Right kidney (tissue), 1 donor: Measurements from ENCODE around the gene PRPSAP2.
A peak's percentile ranks its signal among the peaks of the same experiment; 100 is the strongest.
"Not testable (repeated sequence)": the region's sequence is repeated elsewhere in the genome, so short reads cannot be mapped to it uniquely, and the experiment has no call there.

Source experiments
- DNase-seq: peaks from one replicate; pipeline ENCODE4 v3.0.0-alpha.2; 2016

PRPSAP2 gene

DNA sequence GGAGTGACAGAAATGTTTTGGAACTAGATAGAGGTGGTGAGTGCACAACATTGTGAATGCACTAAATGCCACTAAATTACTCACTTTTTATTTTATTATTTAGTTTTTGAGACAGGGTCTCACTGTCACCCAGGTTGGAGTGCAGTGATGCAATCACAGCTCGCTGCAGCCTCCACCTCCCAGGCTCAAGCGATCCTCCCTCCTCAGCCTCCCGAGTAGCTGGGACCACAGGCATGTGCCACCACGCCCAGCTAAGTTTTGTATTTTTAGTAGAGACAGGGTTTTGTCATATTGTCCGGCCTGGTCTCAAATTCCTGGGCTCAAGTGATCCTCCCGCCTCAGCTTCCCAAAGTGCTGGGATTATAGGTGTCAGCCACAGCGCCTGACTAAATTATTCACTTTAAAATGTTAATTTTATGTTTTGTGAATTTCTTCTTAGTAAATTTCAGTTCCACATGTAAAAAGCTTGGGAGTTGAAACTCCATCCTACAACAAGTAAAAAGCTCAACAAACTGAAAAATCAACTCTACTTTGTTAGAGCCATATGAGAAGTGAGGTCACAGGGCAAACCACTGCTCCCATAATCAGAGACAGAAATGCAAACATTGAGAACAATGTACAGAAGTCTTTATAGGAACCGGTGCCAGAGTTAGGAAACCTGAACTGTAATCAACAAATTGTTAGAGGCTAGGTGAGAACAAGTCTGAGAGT is 80.2 kb downstream of the PRPSAP2 start:
- no peak for DNase-seq

- DNase-seq, result no peak
Observed at GRCh38 chr17:18938692-18939023, 80.7 kb downstream of the PRPSAP2 start.

DNA sequence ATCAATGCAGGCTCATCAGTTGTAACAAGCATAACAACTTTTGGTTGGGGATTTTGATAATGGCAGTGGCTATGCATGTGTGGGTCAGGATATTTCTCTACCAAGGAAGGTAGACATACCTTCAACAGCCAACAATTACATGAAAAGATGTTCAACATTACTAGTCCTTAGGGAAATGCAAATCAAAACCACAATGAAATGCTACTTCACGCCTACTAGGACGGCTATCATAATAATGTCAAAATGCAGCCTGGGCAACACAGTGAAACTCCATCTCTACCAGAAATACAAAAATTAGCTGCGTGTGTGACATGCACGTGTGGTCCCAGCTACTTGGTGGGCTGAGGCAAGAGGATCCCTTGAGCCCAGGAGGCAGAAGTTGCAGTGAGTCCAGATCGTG is 86.7 kb downstream of the PRPSAP2 start:
- DNase-seq, result no peak

DNA sequence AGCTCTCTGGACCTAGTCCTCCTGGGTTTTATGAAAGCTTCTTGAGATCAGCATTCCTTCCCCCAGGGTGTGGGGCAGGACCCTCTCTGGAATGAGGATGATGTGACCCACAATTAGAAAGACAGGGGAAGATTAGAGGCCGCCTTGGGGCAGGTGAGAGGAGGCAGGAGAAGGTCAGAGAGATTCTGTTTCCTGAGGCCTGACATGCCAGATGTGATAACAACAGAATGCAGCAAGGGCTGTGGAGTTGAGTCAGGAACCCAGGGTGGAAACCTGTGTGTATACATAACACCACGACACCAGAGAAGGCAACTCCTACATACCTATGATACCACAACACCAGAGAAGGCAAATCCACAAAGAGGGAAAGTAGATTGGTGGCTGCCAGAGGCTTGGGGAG is 88.6 kb downstream of the PRPSAP2 start:
- DNase-seq, result no peak

GRCh38 chr17:18947866-18948265 is 89.9 kb downstream of the PRPSAP2 start:
- DNase-seq, result no peak

- DNase-seq, result no peak
Observed at GRCh38 chr17:18948476-18949006, 90.6 kb downstream of the PRPSAP2 start.

DNA sequence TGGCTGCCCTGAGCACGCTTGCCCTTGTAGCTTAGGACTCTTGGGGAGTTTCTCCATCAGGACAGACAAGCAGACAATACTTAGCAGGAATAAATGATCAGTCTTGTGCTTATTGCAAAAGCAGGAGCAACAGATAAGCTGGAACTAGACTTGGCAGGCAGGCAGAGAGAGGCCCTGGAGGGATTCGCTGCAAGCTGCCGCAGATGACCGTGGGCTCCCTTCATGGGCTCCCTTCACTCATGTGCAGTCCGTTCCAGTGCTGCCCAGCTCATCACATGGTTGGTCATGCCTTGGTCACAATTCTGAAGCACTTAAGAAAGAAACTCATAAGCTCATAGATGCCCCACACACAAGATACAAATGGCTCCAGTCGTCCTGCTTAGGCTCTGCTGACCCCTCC is 91.6 kb downstream of the PRPSAP2 start:
- DNase-seq, result no peak

- DNase-seq, result no peak
Observed at GRCh38 chr17:18950346-18950745, 92.4 kb downstream of the PRPSAP2 start.

DNA sequence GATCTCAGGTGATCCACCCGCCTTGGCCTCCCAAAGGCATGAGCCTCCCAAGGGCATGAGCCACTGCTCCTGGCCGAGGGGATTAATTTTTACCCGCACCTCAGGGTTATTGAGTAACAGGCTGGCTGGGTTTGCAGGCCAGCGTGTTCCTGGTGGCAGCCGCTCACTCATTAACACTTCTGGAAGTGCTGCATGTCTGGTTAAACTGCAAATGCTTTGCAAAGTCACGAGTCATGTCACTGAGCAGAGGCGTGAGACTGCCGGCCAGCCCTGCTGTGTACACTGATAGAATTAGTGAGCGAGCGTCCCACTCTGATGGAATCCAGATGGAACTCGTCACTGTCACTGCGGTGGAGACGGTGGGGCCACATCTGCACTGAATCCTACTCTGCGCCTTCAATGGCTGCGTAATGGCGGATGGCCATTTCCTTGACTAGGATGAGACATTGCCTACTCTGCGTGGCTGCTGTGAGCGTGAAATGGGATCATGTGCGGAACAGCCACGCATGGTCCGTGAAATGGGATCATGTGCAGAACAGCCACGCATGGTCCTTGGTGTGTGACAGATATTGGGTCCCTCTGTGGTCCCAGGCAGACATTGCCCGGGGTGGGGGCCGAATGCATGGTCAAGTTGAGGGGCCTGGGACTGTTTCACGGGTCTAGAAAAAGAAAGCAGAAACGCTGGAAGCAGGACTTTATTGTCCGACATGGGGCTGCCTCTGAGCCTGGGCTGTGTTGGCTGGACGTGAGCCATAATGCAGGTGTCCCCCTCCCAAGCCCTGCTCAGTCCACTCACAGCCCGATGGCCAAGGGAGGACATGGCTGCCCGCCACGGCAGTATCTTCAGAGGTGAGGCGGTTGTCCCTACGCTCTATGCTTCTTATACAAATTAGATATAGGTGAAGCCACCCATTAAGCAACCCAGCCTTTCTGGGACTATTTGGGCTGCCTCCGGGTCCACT is 93.3 kb downstream of the PRPSAP2 start:
- peak; percentile 33 for DNase-seq

DNA sequence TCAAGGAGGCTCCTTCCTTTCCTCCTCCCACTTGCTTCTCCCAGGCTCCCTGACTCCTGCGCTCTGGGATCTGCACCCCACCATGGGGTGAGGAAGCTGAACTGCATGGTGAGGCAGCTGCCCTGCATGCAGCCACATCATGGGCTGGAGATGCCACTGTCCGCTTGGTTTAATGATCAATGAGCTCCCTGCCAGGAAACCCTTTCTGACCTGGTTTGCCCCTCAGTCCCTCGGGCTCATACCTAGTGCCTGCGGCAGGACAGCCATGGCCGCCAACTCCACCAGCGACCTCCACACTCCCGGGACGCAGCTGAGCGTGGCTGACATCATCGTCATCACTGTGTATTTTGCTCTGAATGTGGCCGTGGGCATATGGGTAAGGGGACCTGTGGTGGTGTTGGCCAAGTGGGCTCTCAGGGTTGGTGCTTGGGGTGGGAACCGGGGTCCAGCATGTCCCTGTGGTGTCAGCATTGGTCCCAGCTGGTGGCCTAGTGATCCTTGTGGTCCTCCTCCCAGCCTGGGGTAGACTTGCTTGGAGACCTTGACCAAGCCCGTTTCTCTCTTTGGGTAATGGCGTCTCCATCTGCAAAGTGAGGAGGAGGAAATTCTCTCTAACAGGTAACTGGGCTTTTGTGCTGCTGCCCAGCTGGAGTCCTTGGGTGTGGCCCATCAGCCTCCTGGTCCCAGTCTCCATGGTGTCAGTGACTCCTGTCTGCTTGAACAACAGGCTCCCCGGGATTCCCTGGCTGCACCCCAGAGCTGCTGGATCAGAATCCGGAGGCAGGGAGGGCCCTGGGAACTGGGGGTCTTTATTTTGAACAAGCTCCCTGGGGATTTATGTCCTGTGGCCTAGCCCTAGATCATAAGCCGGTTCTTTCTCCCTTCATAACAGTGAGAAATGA is 94.3 kb downstream of the PRPSAP2 start, which contains the start of gene SLC5A10:
TSS of gene SLC5A10 (plus strand) at position 225 of the 902 bp plus-strand sequence. CDS start at position 266, 41 bp downstream.
- DNase-seq, result no peak

- no peak for DNase-seq
Observed at GRCh38 chr17:18953231-18953728, 95.3 kb downstream of the PRPSAP2 start.

DNA sequence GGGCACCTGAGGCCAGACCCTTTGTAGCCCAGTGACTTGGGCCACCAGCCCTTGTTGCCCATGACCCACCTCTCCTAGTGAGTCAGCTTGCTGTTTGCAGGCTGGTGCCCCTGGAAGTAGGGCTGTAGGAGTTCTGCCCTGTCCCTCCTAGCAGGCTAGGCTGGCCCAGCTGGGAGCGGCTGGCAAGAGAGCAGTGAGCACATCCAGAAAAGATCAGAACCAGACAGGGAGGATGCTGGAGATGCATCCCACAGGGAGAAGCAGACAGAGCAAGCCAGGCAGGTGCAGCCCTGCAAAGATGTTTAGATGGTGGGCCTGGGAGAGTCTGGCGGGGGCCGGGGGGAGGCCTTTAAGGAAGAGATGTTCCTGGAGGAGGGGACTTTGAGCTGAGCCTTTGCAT is 96.4 kb downstream of the PRPSAP2 start:
- DNase-seq, result no peak

GRCh38 chr17:18955009-18955408 is 97.1 kb downstream of the PRPSAP2 start:
- no peak for DNase-seq

- not testable (repeated sequence) for DNase-seq
Observed at GRCh38 chr17:18956021-18956420, 98.1 kb downstream of the PRPSAP2 start.

GRCh38 chr17:18956581-18956980 is 98.7 kb downstream of the PRPSAP2 start:
- DNase-seq, result no peak

GRCh38 chr17:18957831-18958230 is 99.9 kb downstream of the PRPSAP2 start:
- DNase-seq, result no peak

GRCh38 chr17:18958611-18959010 is 100.7 kb downstream of the PRPSAP2 start:
- no peak for DNase-seq

- no peak for DNase-seq
Observed at GRCh38 chr17:18959071-18959844, 101.3 kb downstream of the PRPSAP2 start.

GRCh38 chr17:18959845-18960240 is 101.9 kb downstream of the PRPSAP2 start:
- DNase-seq, result no peak

- DNase-seq, result no peak
Observed at GRCh38 chr17:18960241-18960665, 102.3 kb downstream of the PRPSAP2 start.
